Panc1 (cell line): ENCODE measurements around the gene QSOX1. TPM values are rescaled to one million over a fixed set of nuclear protein-coding genes. Genes with fewer than 3 reads are reported as not detected.

Source experiments
- ATAC-seq: fragments of 200-7000 bp; cut with Tn5 transposase; 2 replicates; pipeline ENCODE4 v1.9.1; 2020; ENCODE audit warnings: mild to moderate bottlenecking, moderate library complexity
- BruUV-seq: library from RNA; stranded (reverse); fragments of 400-500 nt; replicated peaks from 2 replicates; lab custom pipeline; 2021; lab: Mats Ljungman, UMichigan
- CTCF ChIA-PET: fragments of 300-600 bp; sonication (Branson Sonifier 250); formaldehyde crosslinking; loops from one replicate; lab custom pipeline; 2022; ENCODE audit warnings: antibody characterized with exemption; lab: Charles Lee
- POLR2A ChIA-PET: fragments of 300-600 bp; sonication (Branson Sonifier 250); formaldehyde crosslinking; loops from one replicate; lab custom pipeline; 2022; ENCODE audit warnings: antibody characterized with exemption; lab: Charles Lee
- DNase-seq: peaks from one replicate; pipeline ENCODE4 v3.0.0-alpha.2; 2010; ENCODE audit warnings: low read depth, low spot score
- H3K27ac ChIP-seq: 2 replicates; pipeline ENCODE4 v1.5.1; 2011; ENCODE audit warnings: mild to moderate bottlenecking, low read length, inconsistent platforms
- H3K27me3 ChIP-seq: fragments of 200-500 bp; sonication (Bioruptor generic); 2 replicates; pipeline ENCODE4 v1.6.0; 2014; ENCODE audit warnings: low read length, inconsistent platforms; ENCODE audit not compliant: control insufficient read depth, insufficient read depth
- H3K36me3 ChIP-seq: fragments of 200-500 bp; sonication (Bioruptor generic); 2 replicates; pipeline ENCODE4 v1.5.1; 2014; ENCODE audit warnings: inconsistent platforms, mild to moderate bottlenecking, low read length, moderate library complexity; ENCODE audit not compliant: control insufficient read depth, insufficient read depth
- H3K4me1 ChIP-seq: 2 replicates; pipeline ENCODE4 v1.5.1; 2011; ENCODE audit warnings: inconsistent platforms, mild to moderate bottlenecking, low read length, moderate library complexity; ENCODE audit not compliant: control insufficient read depth, insufficient read depth
- H3K4me3 ChIP-seq, 2 experiments: 2 replicates each; pipeline ENCODE4 v1.5.1; 2011 to 2012; ENCODE audit warnings: low read depth in 2 of 2, low read length in 2 of 2, mild to moderate bottlenecking in 2 of 2, inconsistent platforms in 1 of 2, moderate library complexity in 1 of 2
- H3K9me3 ChIP-seq: fragments of 200-500 bp; sonication (Bioruptor generic); 2 replicates; pipeline ENCODE4 v1.5.1; 2014; ENCODE audit warnings: low read depth, mild to moderate bottlenecking, inconsistent platforms, low read length, moderate library complexity; ENCODE audit not compliant: control insufficient read depth, insufficient read depth
- POLR2AphosphoS5 ChIP-seq: IDR thresholded peaks from 2 replicates; pipeline ENCODE4 v1.6.1; 2012; ENCODE audit warnings: mild to moderate bottlenecking, low read depth, low read length, moderate library complexity
- SIN3A ChIP-seq: IDR thresholded peaks from 2 replicates; pipeline ENCODE4 v1.6.1; 2012; ENCODE audit warnings: low read depth, mild to moderate bottlenecking, low read length, moderate library complexity, borderline replicate concordance; ENCODE audit not compliant: insufficient read depth
- TCF7L2 ChIP-seq: IDR thresholded peaks from 2 replicates; pipeline ENCODE4 v1.6.1; 2011; ENCODE audit warnings: mild to moderate bottlenecking, low read depth, low read length, inconsistent platforms
- in situ Hi-C: cut with HindIII; loops from 2 replicates; pipeline ENCODE4 v1.10.0; 2016; ENCODE audit warnings: low sequenced_read_pairs, low pct_unique_long_range_greater_than_20kb
- intact Hi-C: fragments of 100-400 bp; cut with micrococcal nuclease; formaldehyde crosslinking; loops from one replicate; pipeline ENCODE4 v1.10.0; 2022; ENCODE audit not compliant: unreplicated experiment
- total RNA-seq: library from RNA; stranded (reverse); gene quantifications from one replicate; pipeline ENCODE4 v1.2.1, GENCODE V29; 2021; ENCODE audit not compliant: unreplicated experiment
- TF ChIP-seq, protein P1 (sequence below): fragments of 450-650 bp; IDR thresholded peaks from 2 replicates; pipeline ENCODE4 v1.5.1; 2017; ENCODE audit warnings: mild to moderate bottlenecking
- TF ChIP-seq, protein P2 (sequence below), 2 experiments: IDR thresholded peaks; 2 replicates each; pipeline ENCODE4 v1.6.1; 2011 to 2012; ENCODE audit warnings: low read depth in 2 of 2, control low read depth in 1 of 2, low read length in 1 of 2, mild to moderate bottlenecking in 1 of 2, moderate library complexity in 1 of 2; ENCODE audit not compliant: insufficient read depth in 1 of 2

The QSOX1 gene
- total RNA-seq, 1 experiment from 2014 or later, result 152 TPM

DNA sequence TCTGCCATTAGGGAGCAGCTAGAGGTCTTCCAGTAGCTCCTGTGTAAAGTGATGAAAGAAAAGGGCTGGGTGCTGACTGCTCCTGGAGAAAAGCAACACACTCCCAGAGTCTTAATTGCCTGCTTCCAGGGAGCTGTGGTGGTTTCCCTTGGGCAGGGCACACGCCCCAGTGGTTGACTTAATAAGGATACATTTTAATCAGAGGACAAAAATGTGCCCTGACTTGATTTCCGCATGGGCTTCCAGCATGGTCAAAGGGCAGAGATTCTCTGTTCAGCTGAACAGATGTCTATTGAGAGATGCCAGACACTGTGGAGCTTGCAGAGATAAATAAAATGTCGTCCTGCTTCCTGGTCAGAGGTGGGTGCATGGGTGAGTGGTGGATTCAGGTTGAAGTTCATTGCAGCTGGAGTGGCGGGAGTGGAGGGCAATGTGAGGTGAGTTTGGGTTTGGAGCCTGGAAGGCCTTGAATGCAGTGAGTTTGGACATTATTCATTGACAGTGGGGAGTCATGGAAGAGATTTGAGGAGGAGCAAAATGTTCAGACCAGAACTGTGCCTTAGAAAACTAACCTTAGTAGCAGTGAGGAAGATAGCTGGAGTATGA is 16.0 kb downstream of the QSOX1 start:
- POLR2A ChIA-PET, result no interaction called here
- peaks cover 4% of the 10 kb centered on the region; the same call in 1 of the 2 replicates for H3K4me1 ChIP-seq
- intact Hi-C loops (no loop called here), in situ Hi-C loops (no loop called here)
- no TSS peak for BruUV-seq
- TF ChIP-seq TCF7L2, result no peak
- TF ChIP-seq, protein P1, sequence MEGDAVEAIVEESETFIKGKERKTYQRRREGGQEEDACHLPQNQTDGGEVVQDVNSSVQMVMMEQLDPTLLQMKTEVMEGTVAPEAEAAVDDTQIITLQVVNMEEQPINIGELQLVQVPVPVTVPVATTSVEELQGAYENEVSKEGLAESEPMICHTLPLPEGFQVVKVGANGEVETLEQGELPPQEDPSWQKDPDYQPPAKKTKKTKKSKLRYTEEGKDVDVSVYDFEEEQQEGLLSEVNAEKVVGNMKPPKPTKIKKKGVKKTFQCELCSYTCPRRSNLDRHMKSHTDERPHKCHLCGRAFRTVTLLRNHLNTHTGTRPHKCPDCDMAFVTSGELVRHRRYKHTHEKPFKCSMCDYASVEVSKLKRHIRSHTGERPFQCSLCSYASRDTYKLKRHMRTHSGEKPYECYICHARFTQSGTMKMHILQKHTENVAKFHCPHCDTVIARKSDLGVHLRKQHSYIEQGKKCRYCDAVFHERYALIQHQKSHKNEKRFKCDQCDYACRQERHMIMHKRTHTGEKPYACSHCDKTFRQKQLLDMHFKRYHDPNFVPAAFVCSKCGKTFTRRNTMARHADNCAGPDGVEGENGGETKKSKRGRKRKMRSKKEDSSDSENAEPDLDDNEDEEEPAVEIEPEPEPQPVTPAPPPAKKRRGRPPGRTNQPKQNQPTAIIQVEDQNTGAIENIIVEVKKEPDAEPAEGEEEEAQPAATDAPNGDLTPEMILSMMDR, result no peak
- no peak for TF ChIP-seq POLR2AphosphoS5
- TF ChIP-seq SIN3A, result no peak
- TF ChIP-seq, protein P2, sequence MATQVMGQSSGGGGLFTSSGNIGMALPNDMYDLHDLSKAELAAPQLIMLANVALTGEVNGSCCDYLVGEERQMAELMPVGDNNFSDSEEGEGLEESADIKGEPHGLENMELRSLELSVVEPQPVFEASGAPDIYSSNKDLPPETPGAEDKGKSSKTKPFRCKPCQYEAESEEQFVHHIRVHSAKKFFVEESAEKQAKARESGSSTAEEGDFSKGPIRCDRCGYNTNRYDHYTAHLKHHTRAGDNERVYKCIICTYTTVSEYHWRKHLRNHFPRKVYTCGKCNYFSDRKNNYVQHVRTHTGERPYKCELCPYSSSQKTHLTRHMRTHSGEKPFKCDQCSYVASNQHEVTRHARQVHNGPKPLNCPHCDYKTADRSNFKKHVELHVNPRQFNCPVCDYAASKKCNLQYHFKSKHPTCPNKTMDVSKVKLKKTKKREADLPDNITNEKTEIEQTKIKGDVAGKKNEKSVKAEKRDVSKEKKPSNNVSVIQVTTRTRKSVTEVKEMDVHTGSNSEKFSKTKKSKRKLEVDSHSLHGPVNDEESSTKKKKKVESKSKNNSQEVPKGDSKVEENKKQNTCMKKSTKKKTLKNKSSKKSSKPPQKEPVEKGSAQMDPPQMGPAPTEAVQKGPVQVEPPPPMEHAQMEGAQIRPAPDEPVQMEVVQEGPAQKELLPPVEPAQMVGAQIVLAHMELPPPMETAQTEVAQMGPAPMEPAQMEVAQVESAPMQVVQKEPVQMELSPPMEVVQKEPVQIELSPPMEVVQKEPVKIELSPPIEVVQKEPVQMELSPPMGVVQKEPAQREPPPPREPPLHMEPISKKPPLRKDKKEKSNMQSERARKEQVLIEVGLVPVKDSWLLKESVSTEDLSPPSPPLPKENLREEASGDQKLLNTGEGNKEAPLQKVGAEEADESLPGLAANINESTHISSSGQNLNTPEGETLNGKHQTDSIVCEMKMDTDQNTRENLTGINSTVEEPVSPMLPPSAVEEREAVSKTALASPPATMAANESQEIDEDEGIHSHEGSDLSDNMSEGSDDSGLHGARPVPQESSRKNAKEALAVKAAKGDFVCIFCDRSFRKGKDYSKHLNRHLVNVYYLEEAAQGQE (IDR thresholded peaks at IDR 0.05; ENCODE audit: insufficient read depth in 1 of 2, low read depth in 2 of 2, low read length in 1 of 2), result no peak
- no peaks in the 10 kb centered on the region for H3K27me3 ChIP-seq
- H3K9me3 ChIP-seq, result no peaks in the 10 kb centered on the region
- DNase-seq (no peak), ATAC-seq (no peak)
- H3K27ac ChIP-seq, result no peak overlapping the region
- H3K4me3 ChIP-seq, result no peak overlapping the region
- no peaks in the 10 kb centered on the region for H3K36me3 ChIP-seq
- CTCF ChIA-PET, result no interaction called here

DNA sequence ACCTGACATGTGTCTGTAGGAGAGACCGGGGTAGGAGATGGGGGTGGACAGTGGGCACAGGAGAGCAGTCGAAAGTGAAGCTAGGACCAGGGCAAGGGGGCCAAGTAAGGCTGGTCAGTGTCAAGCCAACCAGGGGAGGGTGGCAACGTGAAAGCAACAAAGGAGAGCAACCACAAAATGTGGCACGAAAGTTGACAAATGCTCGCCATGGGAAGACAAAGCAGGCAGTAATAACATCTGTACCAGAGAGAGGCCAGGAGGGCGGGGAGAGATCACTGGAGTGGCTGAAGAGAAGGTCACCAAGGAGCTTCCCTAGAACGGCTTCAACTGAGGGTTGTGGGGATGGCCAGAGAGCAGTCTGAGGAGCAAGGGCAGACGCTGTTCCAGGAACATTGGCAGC is 17.0 kb downstream of the QSOX1 start:
- in situ Hi-C loops (no loop called here), intact Hi-C loops (no loop called here)
- ATAC-seq, result no peak
- no TSS peak for BruUV-seq
- DNase-seq, result no peak
- Histone ChIP-seq H3K4me3 (no peak overlapping the region), H3K27ac (no peak overlapping the region), H3K27me3 (no peaks in the 10 kb centered on the region), H3K36me3 (no peaks in the 10 kb centered on the region), H3K4me1 (peaks cover 4% of the 10 kb centered on the region; the same call in 1 of the 2 replicates), H3K9me3 (no peaks in the 10 kb centered on the region)
- POLR2A ChIA-PET, result no interaction called here
- CTCF ChIA-PET, result no interaction called here
- TF ChIP-seq, protein P2 (IDR thresholded peaks at IDR 0.05; ENCODE audit: insufficient read depth in 1 of 2, low read depth in 2 of 2, low read length in 1 of 2), result no peak
- no peak for TF ChIP-seq TCF7L2
- TF ChIP-seq, protein P1, result no peak
- TF ChIP-seq POLR2AphosphoS5, result no peak
